HepG2 (cell line): ENCODE data around the gene PTPRM. TPM values are rescaled to one million over a fixed set of nuclear protein-coding genes. Genes with fewer than 3 reads are reported as not detected.

Experiments used
- ATRX ChIP-seq: sonication (generic); formaldehyde crosslinking; IDR thresholded peaks from 2 replicates; pipeline ENCODE4 v1.4.0; 2020; ENCODE audit warnings: missing genetic modification reagents, borderline replicate concordance
- CREB1 ChIP-seq, 2 experiments: fragments of 450-650 bp in 1 of 2; IDR thresholded peaks; 2 replicates each; pipeline ENCODE4 v1.6.1; 2016 to 2017; ENCODE audit warnings: control low read depth in 1 of 2, mild to moderate bottlenecking in 1 of 2, missing compliant biosample characterization in 1 of 2, missing genetic modification characterization in 1 of 2
- EZH2 ChIP-seq: conservative IDR thresholded peaks from 2 replicates; pipeline ENCODE4 v1.6.1; 2012; ENCODE audit warnings: mild to moderate bottlenecking, low read depth, low read length, moderate library complexity
- GPN1 ChIP-seq: sonication (generic); formaldehyde crosslinking; IDR thresholded peaks from 2 replicates; pipeline ENCODE4 v1.5.1; 2020; ENCODE audit warnings: missing genetic modification reagents, borderline replicate concordance
- GRHL1 ChIP-seq: sonication (generic); formaldehyde crosslinking; conservative IDR thresholded peaks from 2 replicates; pipeline ENCODE4 v1.8.0; 2022; ENCODE audit warnings: missing genetic modification reagents
- GTF2F1 ChIP-seq: fragments of 150-350 bp; IDR thresholded peaks from 2 replicates; pipeline ENCODE4 v1.6.1; 2014; ENCODE audit warnings: low read length
- KDM5A ChIP-seq: fragments of 200-600 bp; sonication (generic); IDR thresholded peaks from 2 replicates; pipeline ENCODE4 v1.7.0; 2018; ENCODE audit warnings: antibody characterized with exemption, mild to moderate bottlenecking, low read length, borderline replicate concordance
- MAZ ChIP-seq, 2 experiments: sonication (generic) in 1 of 2; formaldehyde crosslinking in 1 of 2; IDR thresholded peaks; 2 replicates each; pipeline versions ENCODE4 v1.5.0 to v1.6.1; 2012 to 2020; ENCODE audit warnings: low read depth in 2 of 2, mild to moderate bottlenecking in 2 of 2, borderline replicate concordance in 1 of 2, improper control_type of control experiment in 1 of 2, low read length in 1 of 2, missing genetic modification reagents in 1 of 2, moderate library complexity in 1 of 2
- MXD4 ChIP-seq: IDR thresholded peaks from 2 replicates; pipeline ENCODE4 v1.6.1; 2016; ENCODE audit warnings: mild to moderate bottlenecking, missing biosample characterization, missing genetic modification reagents
- NR2C2 ChIP-seq: sonication (generic); formaldehyde crosslinking; IDR thresholded peaks from 2 replicates; pipeline ENCODE4 v1.4.0; 2020; ENCODE audit warnings: missing genetic modification reagents, mild to moderate bottlenecking, moderate library complexity, borderline replicate concordance
- PLSCR1 ChIP-seq: sonication (generic); formaldehyde crosslinking; IDR thresholded peaks from 2 replicates; pipeline ENCODE4 v1.5.0; 2020; ENCODE audit warnings: missing genetic modification reagents, mild to moderate bottlenecking, borderline replicate concordance
- RXRA ChIP-seq: sonication (generic); formaldehyde crosslinking; IDR thresholded peaks from 2 replicates; pipeline ENCODE4 v1.5.1; 2020; ENCODE audit warnings: missing genetic modification reagents
- SATB2 ChIP-seq: sonication (generic); formaldehyde crosslinking; IDR thresholded peaks from 2 replicates; pipeline ENCODE4 v1.5.0; 2020; ENCODE audit warnings: missing genetic modification reagents
- ZBTB49 ChIP-seq: sonication (generic); formaldehyde crosslinking; IDR thresholded peaks from 2 replicates; pipeline ENCODE4 v1.4.0; 2020; ENCODE audit warnings: missing genetic modification reagents, borderline replicate concordance
- ZGPAT ChIP-seq: IDR thresholded peaks from 2 replicates; pipeline ENCODE4 v1.6.1; 2016; ENCODE audit warnings: mild to moderate bottlenecking
- ZNF343 ChIP-seq: sonication (generic); formaldehyde crosslinking; IDR thresholded peaks from 2 replicates; pipeline ENCODE4 v1.4.0; 2020; ENCODE audit warnings: mild to moderate bottlenecking, missing genetic modification reagents
- ZNF484 ChIP-seq: sonication (generic); formaldehyde crosslinking; IDR thresholded peaks from 2 replicates; pipeline ENCODE4 v1.5.1; 2020; ENCODE audit warnings: mild to moderate bottlenecking, low read depth, missing genetic modification reagents, borderline replicate concordance
- ZNF530 ChIP-seq: sonication (generic); formaldehyde crosslinking; IDR thresholded peaks from 2 replicates; pipeline ENCODE4 v1.5.0; 2020; ENCODE audit warnings: low read depth, mild to moderate bottlenecking, missing genetic modification reagents
- ZNF549 ChIP-seq: sonication (generic); formaldehyde crosslinking; IDR thresholded peaks from 2 replicates; pipeline ENCODE4 v1.5.0; 2020; ENCODE audit warnings: missing genetic modification reagents
- ZNF7 ChIP-seq: IDR thresholded peaks from 2 replicates; pipeline ENCODE4 v1.6.1; 2016; ENCODE audit warnings: missing biosample characterization, missing genetic modification reagents
- polyA plus RNA-seq, 8 experiments: library from polyadenylated mRNA; depleted of rRNA in 3 of 8; stranded (reverse) in 7 of 8; unstranded in 1 of 8; fragments of >200 nt; fragmentation: Illumina TruSeq in 4 of 8; extraction: Trizol in 4 of 8; gene quantifications; 2 replicates each; pipeline versions ENCODE4 v1.2.1 to v1.2.3, GENCODE V29; 2011 to 2016; ENCODE audit warnings: low read depth in 4 of 8, missing spikeins in 1 of 8, mixed read lengths in 1 of 8; ENCODE audit not compliant: insufficient read depth in 1 of 8
- total RNA-seq, 5 experiments: library from RNA; depleted of rRNA; stranded (reverse); fragments of >200 nt; fragmentation: Illumina TruSeq; extraction: Trizol; gene quantifications; 2 replicates each; pipeline ENCODE4 v1.2.3, GENCODE V29; 2016; ENCODE audit warnings: low read depth in 1 of 5

Gene PTPRM
- total and polyA plus RNA-seq, 2 of the 13 experiments (the other 11 are each of a cell fraction or from before 2014, with no cell fraction given) = 12.6 to 108 TPM

- no peak for TF ChIP-seq MAZ (IDR thresholded peaks at IDR 0.05; ENCODE audit: borderline replicate concordance, low read depth, low read length)
- TF ChIP-seq MAZ (CRISPR knock-in tag; IDR thresholded peaks at IDR 0.05; ENCODE audit: low read depth) = no peak
- TF ChIP-seq KDM5A = no peak
- no peak for TF ChIP-seq PLSCR1 (CRISPR knock-in tag)
- TF ChIP-seq MXD4 = 0 out of 2 replicates have a peak, but pooled peaks have one; percentile 35
- TF ChIP-seq RXRA (CRISPR knock-in tag) = peak; percentile 66; the same call in 1 of the 2 replicates
- TF ChIP-seq GPN1 (CRISPR knock-in tag) = no peak
- TF ChIP-seq ZBTB49 = no peak
- 0 out of 2 replicates have a peak, but pooled peaks have one; percentile 14 for TF ChIP-seq ZNF343 (CRISPR knock-in tag)
- peak; percentile 30; the same call in 1 of the 2 replicates for TF ChIP-seq ZGPAT (CRISPR knock-in tag)
- TF ChIP-seq CREB1 (IDR thresholded peaks at IDR 0.05) = no peak
- peak; percentile 59 for TF ChIP-seq CREB1 (CRISPR knock-in tag; IDR thresholded peaks at IDR 0.05)
- TF ChIP-seq SATB2 (CRISPR knock-in tag) = peak; percentile 34; the same call in 1 of the 2 replicates
- TF ChIP-seq GTF2F1 = no peak
- TF ChIP-seq ZNF484 (CRISPR knock-in tag) = no peak
- no peak for TF ChIP-seq ZNF7 (CRISPR knock-in tag)
- 0 out of 2 replicates have a peak, but pooled peaks have one; percentile 79 for TF ChIP-seq ZNF549 (CRISPR knock-in tag)
- TF ChIP-seq ATRX (CRISPR knock-in tag) = no peak
- no peak for TF ChIP-seq ZNF530 (CRISPR knock-in tag)
- no peak for TF ChIP-seq EZH2
- TF ChIP-seq GRHL1 (CRISPR knock-in tag) = no peak
- TF ChIP-seq NR2C2 (CRISPR knock-in tag) = peak; percentile 23; the same call in 1 of the 2 replicates
These were observed 187.6 kb downstream of the PTPRM start (continued) for GRCh38 chr18:7754725-7755181.
